ENCODE measurements around the gene WDR13. TPM values are rescaled to one million over a fixed set of nuclear protein-coding genes. Genes with fewer than 3 reads are reported as not detected.

The WDR13 gene
- total RNA-seq, 2 experiments from 2014 or later, result 40.3 to 55.6 TPM

- TF ChIP-seq EZH2phosphoT487 (IDR thresholded peaks at IDR 0.05; ENCODE audit: borderline replicate concordance, low read depth, low read length), result no peak
- no peak for TF ChIP-seq CTCF (conservative IDR thresholded peaks at IDR 0.05; ENCODE audit: low read length)
- Histone ChIP-seq H3K4me3 (ENCODE audit: low read depth, low read length, poor library complexity, severe bottlenecking) (no peak overlapping the region), H3K79me2 (ENCODE audit: insufficient read depth, low read depth, low read length) (no peaks in the 10 kb centered on the region), H4K20me1 (ENCODE audit: insufficient read depth, low read length) (no peaks in the 10 kb centered on the region), H3K4me2 (ENCODE audit: low read length) (no peak overlapping the region), H2AFZ (ENCODE audit: low read length) (no peak overlapping the region), H3K36me3 (ENCODE audit: insufficient read depth, low read length) (no peaks in the 10 kb centered on the region), H3K27ac (ENCODE audit: low read depth, low read length, poor library complexity, severe bottlenecking) (no peak overlapping the region), H3K9me3 (ENCODE audit: low read length) (no peaks in the 10 kb centered on the region), H3K4me1 (ENCODE audit: insufficient read depth, low read length, poor library complexity, severe bottlenecking) (peaks cover 5% of the 10 kb centered on the region), H3K9me2 (ENCODE audit: insufficient read depth, low read length) (no peaks in the 10 kb centered on the region)
- CTCF ChIA-PET (ENCODE audit: unreplicated experiment), result no interaction called here
- intact Hi-C loops (cut with micrococcal nuclease; ENCODE audit: unreplicated experiment), result loop anchor here (5.0 kb wide), 1 partner anchor 247 kb away; no protein-coding TSS in a partner anchor
- BruUV-seq (replicated peaks), result no TSS peak
- POLR2A ChIA-PET, result no interaction called here
- DNase-seq (ENCODE audit: low spot score), result no peak
Measured at GRCh38 chrX:48645669-48646068, 48.4 kb downstream of the WDR13 start.

GRCh38 chrX:48648336-48648751 is 51.1 kb downstream of the WDR13 start:
- no peak overlapping the region for H3K27ac ChIP-seq (ENCODE audit: low read depth, low read length, poor library complexity, severe bottlenecking)
- peak; percentile 71 for DNase-seq (ENCODE audit: low spot score)
- no TSS peak for BruUV-seq (replicated peaks)
- no peaks in the 10 kb centered on the region for H3K9me3 ChIP-seq (ENCODE audit: low read length)
- H3K4me1 ChIP-seq (ENCODE audit: insufficient read depth, low read length, poor library complexity, severe bottlenecking), result peaks cover 7% of the 10 kb centered on the region
- intact Hi-C loops (cut with micrococcal nuclease; ENCODE audit: unreplicated experiment), result loop anchor here (2.0 to 5.0 kb wide), 2 partner anchors 48 to 244 kb away; partner anchors contain the start of gene SUV39H1
- no peak overlapping the region for H3K4me3 ChIP-seq (ENCODE audit: low read depth, low read length, poor library complexity, severe bottlenecking)
- peak overlapping the region; percentile 50; the same call in 1 of the 2 replicates for H2AFZ ChIP-seq (ENCODE audit: low read length)
- TF ChIP-seq EZH2phosphoT487 (IDR thresholded peaks at IDR 0.05; ENCODE audit: borderline replicate concordance, low read depth, low read length) (no peak), CTCF (conservative IDR thresholded peaks at IDR 0.05; ENCODE audit: low read length) (peak; percentile 71)
- H3K4me2 ChIP-seq (ENCODE audit: low read length), result no peak overlapping the region
- no peaks in the 10 kb centered on the region for H3K79me2 ChIP-seq (ENCODE audit: insufficient read depth, low read depth, low read length)
- H4K20me1 ChIP-seq (ENCODE audit: insufficient read depth, low read length), result no peaks in the 10 kb centered on the region
- CTCF ChIA-PET (ENCODE audit: unreplicated experiment), result interaction anchor here (0.9 to 1.1 kb wide), 2 partner anchors 89 to 153 kb away, joined by 3 read pairs; partner anchors contain the start of gene HDAC6
- no peaks in the 10 kb centered on the region for H3K36me3 ChIP-seq (ENCODE audit: insufficient read depth, low read length)
- POLR2A ChIA-PET, result interaction anchor here (0.6 to 1.7 kb wide), 4 partner anchors 28 to 249 kb away, joined by 3 to 10 read pairs (median 4); partner anchors contain the start of genes HDAC6, PQBP1 and TIMM17B
- no peaks in the 10 kb centered on the region for H3K9me2 ChIP-seq (ENCODE audit: insufficient read depth, low read length)

GRCh38 chrX:48649102-48649501 is 51.8 kb downstream of the WDR13 start:
- POLR2A ChIA-PET, result interaction anchor here (1.4 to 1.7 kb wide), 2 partner anchors 27 to 88 kb away, joined by 4 to 10 read pairs; no protein-coding TSS in a partner anchor

More at GRCh38 chrX:48649102-48649501, 51.8 kb downstream of the WDR13 start:
- H3K4me3 ChIP-seq (ENCODE audit: low read depth, low read length, poor library complexity, severe bottlenecking), result no peak overlapping the region
- no peaks in the 10 kb centered on the region for H3K9me2 ChIP-seq (ENCODE audit: insufficient read depth, low read length)
- H3K27ac ChIP-seq (ENCODE audit: low read depth, low read length, poor library complexity, severe bottlenecking), result no peak overlapping the region
- H2AFZ ChIP-seq (ENCODE audit: low read length), result peak overlapping the region; percentile 50; the same call in 1 of the 2 replicates
- H4K20me1 ChIP-seq (ENCODE audit: insufficient read depth, low read length), result no peaks in the 10 kb centered on the region
- intact Hi-C loops (cut with micrococcal nuclease; ENCODE audit: unreplicated experiment), result loop anchor here (2.0 to 5.0 kb wide), 2 partner anchors 48 to 243 kb away; partner anchors contain the start of gene SUV39H1
- BruUV-seq (replicated peaks), result no TSS peak
- no peak for DNase-seq (ENCODE audit: low spot score)
- no peak for TF ChIP-seq EZH2phosphoT487 (IDR thresholded peaks at IDR 0.05; ENCODE audit: borderline replicate concordance, low read depth, low read length)
- no peak for TF ChIP-seq CTCF (conservative IDR thresholded peaks at IDR 0.05; ENCODE audit: low read length)
- CTCF ChIA-PET (ENCODE audit: unreplicated experiment), result no interaction called here
- H3K4me2 ChIP-seq (ENCODE audit: low read length), result no peak overlapping the region
- H3K36me3 ChIP-seq (ENCODE audit: insufficient read depth, low read length), result no peaks in the 10 kb centered on the region
- no peaks in the 10 kb centered on the region for H3K9me3 ChIP-seq (ENCODE audit: low read length)
- H3K4me1 ChIP-seq (ENCODE audit: insufficient read depth, low read length, poor library complexity, severe bottlenecking), result peaks cover 14% of the 10 kb centered on the region
- no peaks in the 10 kb centered on the region for H3K79me2 ChIP-seq (ENCODE audit: insufficient read depth, low read depth, low read length)

All from OCI-LY7 (cell line).